ENCODE data around the gene APC. TPM values are rescaled to one million over a fixed set of nuclear protein-coding genes. Genes with fewer than 3 reads are reported as not detected.

Gene APC
- total RNA-seq, 6 experiments from 2014 or later, result 12.4 to 34.5 (median 16.9) TPM

GRCh38 chr5:112757468-112758208, 20.0 kb downstream of the APC start:
- intact Hi-C loops (cut with DNase I), result loop anchor here in 1 of 2 donors (5.0 kb wide), 1 partner anchor 205 kb away; no protein-coding TSS in a partner anchor
- no peak for TF ChIP-seq POLR2A (IDR thresholded peaks at IDR 0.05)
- peak; percentile 80 to 85 (median 82) for TF ChIP-seq CTCF (IDR thresholded peaks at IDR 0.05)
- peak; percentile 92 to 97 (median 92) for ATAC-seq
- Histone ChIP-seq H3K9me3 (no peaks in the 10 kb centered on the region), H3K27me3 (no peaks in the 10 kb centered on the region), H3K4me3 (no peak overlapping the region), H3K36me3 (no peaks in the 10 kb centered on the region), H3K27ac (peak overlapping the region in 1 of 3 donors; percentile 30), H3K4me1 (no peaks in the 10 kb centered on the region)
- WGBS (ENCODE audit: insufficient coverage, low coverage, low lambda C conversion rate, missing lambda C conversion rate), result 14% methylated on average over 3 of the region's 3 CpGs
- DNase-seq, result no peak

DNA sequence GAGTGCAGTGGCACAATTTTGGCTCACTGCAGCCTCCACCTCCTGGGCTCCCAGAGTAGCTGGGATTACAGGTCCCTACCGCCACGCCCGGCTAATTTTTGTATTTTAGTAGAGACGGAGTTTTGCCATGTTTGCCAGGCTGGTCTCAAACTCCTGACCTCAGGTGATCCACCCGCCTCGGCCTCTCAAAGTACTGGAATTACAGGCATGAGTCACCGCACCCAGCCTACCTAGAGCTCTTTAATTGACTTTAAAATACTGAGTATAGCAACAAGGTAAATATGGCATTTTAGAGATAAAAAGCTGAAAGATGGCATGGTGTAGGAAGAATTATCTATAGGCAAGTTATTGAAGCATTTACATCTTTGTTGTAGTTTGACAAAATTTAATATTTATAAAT, 21.0 kb downstream of the APC start:
- H3K9me3 ChIP-seq, result no peaks in the 10 kb centered on the region
- H3K4me1 ChIP-seq, result no peaks in the 10 kb centered on the region
- TF ChIP-seq POLR2A (IDR thresholded peaks at IDR 0.05), result no peak
- no peak for TF ChIP-seq CTCF (IDR thresholded peaks at IDR 0.05)
- intact Hi-C loops (cut with DNase I), result loop anchor here in 1 of 2 donors (5.0 kb wide), 1 partner anchor 206 kb away; no protein-coding TSS in a partner anchor
- no peak for DNase-seq
- H3K4me3 ChIP-seq, result no peak overlapping the region
- no peaks in the 10 kb centered on the region for H3K36me3 ChIP-seq
- no peak overlapping the region for H3K27ac ChIP-seq
- H3K27me3 ChIP-seq, result no peaks in the 10 kb centered on the region
- ATAC-seq, result no peak
- 94% methylated on average over 7 of the region's 7 CpGs for WGBS (ENCODE audit: insufficient coverage, low coverage, low lambda C conversion rate, missing lambda C conversion rate)

- TF ChIP-seq CTCF (IDR thresholded peaks at IDR 0.05) (no peak), POLR2A (IDR thresholded peaks at IDR 0.05) (no peak)
- H3K4me1 ChIP-seq, result no peaks in the 10 kb centered on the region
- H3K27me3 ChIP-seq, result no peaks in the 10 kb centered on the region
- H3K4me3 ChIP-seq, result no peak overlapping the region
- no peaks in the 10 kb centered on the region for H3K9me3 ChIP-seq
- intact Hi-C loops (cut with DNase I), result loop anchor here in 1 of 2 donors (5.0 kb wide), 1 partner anchor 210 kb away; no protein-coding TSS in a partner anchor
- 23% methylated on average over 1 of the region's 1 CpG for WGBS (ENCODE audit: insufficient coverage, low coverage, low lambda C conversion rate, missing lambda C conversion rate)
- no peak for DNase-seq
- H3K27ac ChIP-seq, result no peak overlapping the region
- ATAC-seq, result peak in 1 of 4 donors; percentile 39
- peaks cover 0 to 4% (median 0%) of the 10 kb centered on the region in 4 donors for H3K36me3 ChIP-seq
These were observed 24.6 kb downstream of the APC start for GRCh38 chr5:112762113-112762810.

GRCh38 chr5:112763165-112763564, 25.5 kb downstream of the APC start:
- no peak overlapping the region for H3K4me3 ChIP-seq
- no peaks in the 10 kb centered on the region for H3K27me3 ChIP-seq
- ATAC-seq, result no peak
- H3K9me3 ChIP-seq, result no peaks in the 10 kb centered on the region
- no peak overlapping the region for H3K27ac ChIP-seq
- H3K36me3 ChIP-seq, result peaks cover 0 to 13% (median 0%) of the 10 kb centered on the region in 4 donors
- intact Hi-C loops (cut with DNase I), result loop anchor here in 1 of 2 donors (5.0 kb wide), 1 partner anchor 211 kb away; no protein-coding TSS in a partner anchor
- no peaks in the 10 kb centered on the region for H3K4me1 ChIP-seq
- no peak for DNase-seq
- 100% methylated on average over 1 of the region's 1 CpG for WGBS (ENCODE audit: insufficient coverage, low coverage, low lambda C conversion rate, missing lambda C conversion rate)
- TF ChIP-seq CTCF (IDR thresholded peaks at IDR 0.05), result no peak
- no peak for TF ChIP-seq POLR2A (IDR thresholded peaks at IDR 0.05)

Data from right lobe of liver (tissue), 6 donors.